Measurements from ENCODE around the gene CDK13.

DNA sequence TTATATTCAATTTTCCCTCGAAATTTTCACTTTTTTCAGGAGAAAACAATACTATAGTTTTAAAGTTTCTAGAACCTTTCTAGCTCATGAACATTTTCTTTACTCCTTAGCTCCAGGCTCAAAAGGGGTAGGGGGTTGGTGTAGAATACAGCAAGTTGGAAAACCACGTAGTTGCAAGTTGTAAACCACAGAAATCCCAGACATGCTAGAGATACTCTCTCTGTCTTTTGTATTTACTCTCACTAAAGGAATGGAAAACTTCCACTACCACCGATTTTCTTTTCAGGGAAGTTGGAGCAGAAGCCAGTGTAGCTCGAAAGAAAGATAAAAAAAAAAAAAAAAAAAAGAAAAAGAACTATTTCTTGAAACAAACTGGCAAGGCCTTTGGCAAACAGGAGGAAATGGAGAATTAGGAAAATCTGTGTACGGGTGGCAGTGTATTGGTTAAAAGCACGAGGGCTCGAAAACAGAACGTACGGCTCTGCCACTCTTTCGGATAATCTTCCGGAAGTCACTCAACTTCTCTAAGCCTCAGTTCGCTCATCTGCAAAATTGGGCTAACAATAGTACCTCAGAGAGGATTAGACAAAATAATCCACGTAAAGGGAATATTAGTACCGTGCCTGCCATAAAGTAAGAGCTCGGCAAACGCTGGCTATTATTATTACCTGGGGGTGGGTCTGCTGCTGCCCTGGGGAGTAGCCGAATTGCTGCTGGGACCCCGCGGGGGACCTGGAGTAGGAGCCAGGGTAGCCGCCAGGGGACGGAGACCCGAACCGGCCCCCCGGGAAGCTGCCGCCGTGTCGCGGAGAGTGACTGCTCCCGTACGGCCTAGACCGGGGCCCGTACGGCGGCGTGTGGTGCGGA, 183.7 kb downstream of the CDK13 start:
- no peak for TF ChIP-seq CTCF (IDR thresholded peaks at IDR 0.05)
- TF ChIP-seq KDM1A (IDR thresholded peaks at IDR 0.05; ENCODE audit: low read depth): no peak
- TF ChIP-seq EP300 (IDR thresholded peaks at IDR 0.05): no peak
- no peak for TF ChIP-seq FOXS1 (CRISPR knock-in tag; IDR thresholded peaks at IDR 0.05)
- TF ChIP-seq POLR2A (IDR thresholded peaks at IDR 0.05; ENCODE audit: low read length): no peak
- no peak for TF ChIP-seq RAD21 (conservative IDR thresholded peaks at IDR 0.05 in 1 of 2, IDR thresholded peaks at IDR 0.05 in 1 of 2)
- no peak for TF ChIP-seq ZFP36 (IDR thresholded peaks at IDR 0.05; ENCODE audit: borderline replicate concordance, partially characterized antibody)
- TF ChIP-seq ESRRA (IDR thresholded peaks at IDR 0.05; ENCODE audit: borderline replicate concordance, low read length): no peak
- TF ChIP-seq CBX2 (IDR thresholded peaks at IDR 0.05; ENCODE audit: borderline replicate concordance, low read depth): no peak
- TF ChIP-seq HDAC2 (IDR thresholded peaks at IDR 0.05): no peak
- TF ChIP-seq MYC (IDR thresholded peaks at IDR 0.05; ENCODE audit: borderline replicate concordance, low read length): no peak

Data from A549 (cell line).